ENCODE results near the gene LRRC8D. TPM values are rescaled to one million over a fixed set of nuclear protein-coding genes. Genes with fewer than 3 reads are reported as not detected.
"Not testable (repeated sequence)": the region's sequence is repeated elsewhere in the genome, so short reads cannot be mapped to it uniquely, and the experiment has no call there.

Gene LRRC8D
- total RNA-seq, 4 donors from 2014 or later = 4.7 to 8.5 (median 6.5) TPM

DNA sequence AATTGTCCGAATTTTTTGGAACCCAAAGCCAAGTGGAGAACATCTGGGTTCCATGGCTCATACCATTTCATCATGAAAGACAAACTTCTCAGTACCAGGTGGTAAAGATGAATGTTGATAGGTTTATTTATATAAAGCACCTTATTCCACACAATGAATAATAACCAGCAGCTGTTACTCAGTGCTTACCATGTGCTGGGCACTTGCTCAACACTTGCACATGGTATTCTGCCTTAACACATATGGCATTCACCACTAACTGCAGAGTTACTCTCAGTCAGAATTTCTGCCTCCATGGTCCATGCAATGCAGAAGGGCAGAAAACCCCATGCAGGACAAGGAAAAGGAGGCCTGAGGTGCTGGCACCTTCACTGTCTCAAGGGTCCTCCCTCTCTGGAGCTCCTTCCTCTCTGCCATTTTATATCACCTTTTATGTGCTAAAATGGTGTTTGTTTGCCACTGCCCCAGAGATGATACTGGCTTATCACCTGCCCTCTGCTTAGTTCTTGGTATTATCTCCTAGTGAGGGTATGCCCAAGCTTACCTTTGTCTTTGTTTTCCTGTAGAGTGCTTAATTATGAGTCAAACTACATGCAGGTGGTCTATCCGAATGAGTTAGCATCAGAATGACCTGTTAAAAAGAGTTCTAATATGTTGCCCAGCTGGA lies 97.4 kb downstream of the LRRC8D start:
- ATAC-seq = no peak
- H3K4me3 ChIP-seq = no peak overlapping the region
- WGBS, 2 donors (ENCODE audit: low coverage in 1 of 2) = 69 to 89% methylated on average over 2 of the region's 2 CpGs
- no peak for TF ChIP-seq POLR2AphosphoS5 (IDR thresholded peaks at IDR 0.05)
- no peak for TF ChIP-seq POLR2A (IDR thresholded peaks at IDR 0.05)
- TF ChIP-seq EP300 (IDR thresholded peaks at IDR 0.05) = no peak
- TF ChIP-seq, protein P1, sequence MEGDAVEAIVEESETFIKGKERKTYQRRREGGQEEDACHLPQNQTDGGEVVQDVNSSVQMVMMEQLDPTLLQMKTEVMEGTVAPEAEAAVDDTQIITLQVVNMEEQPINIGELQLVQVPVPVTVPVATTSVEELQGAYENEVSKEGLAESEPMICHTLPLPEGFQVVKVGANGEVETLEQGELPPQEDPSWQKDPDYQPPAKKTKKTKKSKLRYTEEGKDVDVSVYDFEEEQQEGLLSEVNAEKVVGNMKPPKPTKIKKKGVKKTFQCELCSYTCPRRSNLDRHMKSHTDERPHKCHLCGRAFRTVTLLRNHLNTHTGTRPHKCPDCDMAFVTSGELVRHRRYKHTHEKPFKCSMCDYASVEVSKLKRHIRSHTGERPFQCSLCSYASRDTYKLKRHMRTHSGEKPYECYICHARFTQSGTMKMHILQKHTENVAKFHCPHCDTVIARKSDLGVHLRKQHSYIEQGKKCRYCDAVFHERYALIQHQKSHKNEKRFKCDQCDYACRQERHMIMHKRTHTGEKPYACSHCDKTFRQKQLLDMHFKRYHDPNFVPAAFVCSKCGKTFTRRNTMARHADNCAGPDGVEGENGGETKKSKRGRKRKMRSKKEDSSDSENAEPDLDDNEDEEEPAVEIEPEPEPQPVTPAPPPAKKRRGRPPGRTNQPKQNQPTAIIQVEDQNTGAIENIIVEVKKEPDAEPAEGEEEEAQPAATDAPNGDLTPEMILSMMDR (IDR thresholded peaks at IDR 0.05) = no peak
- H3K27me3 ChIP-seq = no peaks in the 10 kb centered on the region
- H3K9me3 ChIP-seq = no peaks in the 10 kb centered on the region
- peaks cover 0 to 13% (median 0%) of the 10 kb centered on the region in 3 donors for H3K4me1 ChIP-seq
- no peak overlapping the region for H3K27ac ChIP-seq
- no peaks in the 10 kb centered on the region for H3K36me3 ChIP-seq

DNA sequence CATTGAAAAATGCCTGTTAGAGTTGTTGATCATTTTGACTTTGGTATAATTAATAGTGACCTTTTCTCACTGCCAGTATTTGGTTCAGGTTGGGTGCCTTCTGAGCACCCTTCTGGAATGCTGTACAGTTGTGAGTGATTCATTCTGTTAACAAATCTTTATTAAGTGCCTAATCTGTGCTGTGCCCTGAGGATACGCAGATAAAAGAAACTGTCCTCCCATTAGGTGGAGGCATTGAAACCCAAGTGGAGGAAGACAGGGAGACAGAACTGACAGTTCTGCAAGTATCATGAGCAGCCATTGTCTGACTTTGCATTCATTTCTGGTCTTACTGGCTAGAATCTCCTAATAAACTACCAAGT lies 97.9 kb downstream of the LRRC8D start:
- ATAC-seq = no peak
- 50 to 88% methylated on average over 1 of the region's 1 CpG for WGBS, 2 donors (ENCODE audit: low coverage in 1 of 2)
- TF ChIP-seq POLR2A (IDR thresholded peaks at IDR 0.05) = no peak
- no peak for TF ChIP-seq EP300 (IDR thresholded peaks at IDR 0.05)
- TF ChIP-seq, protein P1 (IDR thresholded peaks at IDR 0.05) = no peak
- no peak for TF ChIP-seq POLR2AphosphoS5 (IDR thresholded peaks at IDR 0.05)

DNA sequence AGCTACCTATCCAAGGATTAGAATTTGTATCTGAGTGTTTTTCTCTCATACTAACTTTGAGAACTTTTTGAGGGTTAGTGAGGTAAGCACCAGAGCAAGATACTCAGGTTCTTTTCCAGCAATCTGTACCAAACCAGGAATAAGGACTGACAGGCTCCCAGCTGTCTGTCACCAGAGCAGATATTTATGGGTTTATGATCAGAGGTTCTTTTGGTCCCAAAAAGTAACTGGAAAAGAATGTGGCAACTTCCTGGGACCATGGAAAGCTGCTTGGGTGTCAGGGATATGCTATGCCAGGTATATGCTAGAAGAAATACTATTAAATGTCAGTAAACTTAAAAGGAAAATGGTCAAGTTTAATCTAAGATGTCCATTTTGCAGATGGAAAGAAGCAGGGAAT lies 98.3 kb downstream of the LRRC8D start:
- no peak for ATAC-seq
- H3K9me3 ChIP-seq = no peaks in the 10 kb centered on the region
- TF ChIP-seq EP300 (IDR thresholded peaks at IDR 0.05) (no peak), POLR2A (IDR thresholded peaks at IDR 0.05) (no peak), POLR2AphosphoS5 (IDR thresholded peaks at IDR 0.05) (no peak)
- TF ChIP-seq, protein P1 (IDR thresholded peaks at IDR 0.05) = no peak
- H3K4me3 ChIP-seq = no peak overlapping the region
- H3K27me3 ChIP-seq = no peaks in the 10 kb centered on the region
- no peaks in the 10 kb centered on the region for H3K36me3 ChIP-seq
- H3K4me1 ChIP-seq = peaks cover 0 to 11% (median 0%) of the 10 kb centered on the region in 3 donors
- H3K27ac ChIP-seq = no peak overlapping the region

More for the DNA sequence above, 97.9 kb downstream of the LRRC8D start:
- Histone ChIP-seq H3K9me3 (no peaks in the 10 kb centered on the region), H3K27me3 (no peaks in the 10 kb centered on the region), H3K4me1 (peaks cover 0 to 11% (median 0%) of the 10 kb centered on the region in 3 donors), H3K36me3 (no peaks in the 10 kb centered on the region), H3K4me3 (no peak overlapping the region), H3K27ac (no peak overlapping the region)

DNA sequence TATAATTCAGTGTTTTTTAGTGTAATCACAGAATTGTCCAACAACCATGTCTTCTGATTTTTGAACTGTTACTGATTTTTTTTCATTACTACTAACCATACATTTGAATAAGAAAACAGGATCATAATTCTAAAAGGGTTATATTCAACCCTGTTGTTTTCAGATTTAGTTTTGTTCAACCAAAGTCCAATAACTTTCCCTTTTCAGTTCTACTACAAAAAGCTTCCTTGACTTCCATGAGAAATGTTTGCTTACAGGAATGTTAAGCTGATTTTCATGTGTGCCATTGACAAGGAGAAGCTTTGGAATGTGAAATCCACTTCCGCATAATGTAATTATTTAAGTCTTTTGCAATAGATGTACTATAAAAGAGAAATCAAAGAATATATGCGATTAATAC lies 102.1 kb downstream of the LRRC8D start:
- Histone ChIP-seq H3K4me3 (no peak overlapping the region), H3K27ac (no peak overlapping the region), H3K4me1 (peaks cover 0 to 11% (median 0%) of the 10 kb centered on the region in 3 donors), H3K9me3 (no peaks in the 10 kb centered on the region), H3K36me3 (no peaks in the 10 kb centered on the region), H3K27me3 (no peaks in the 10 kb centered on the region)
- 93 to 100% methylated on average over 2 of the region's 2 CpGs for WGBS, 2 donors (ENCODE audit: low coverage in 1 of 2)
- ATAC-seq = no peak
- TF ChIP-seq POLR2A (IDR thresholded peaks at IDR 0.05) = no peak
- TF ChIP-seq POLR2AphosphoS5 (IDR thresholded peaks at IDR 0.05) = no peak

DNA sequence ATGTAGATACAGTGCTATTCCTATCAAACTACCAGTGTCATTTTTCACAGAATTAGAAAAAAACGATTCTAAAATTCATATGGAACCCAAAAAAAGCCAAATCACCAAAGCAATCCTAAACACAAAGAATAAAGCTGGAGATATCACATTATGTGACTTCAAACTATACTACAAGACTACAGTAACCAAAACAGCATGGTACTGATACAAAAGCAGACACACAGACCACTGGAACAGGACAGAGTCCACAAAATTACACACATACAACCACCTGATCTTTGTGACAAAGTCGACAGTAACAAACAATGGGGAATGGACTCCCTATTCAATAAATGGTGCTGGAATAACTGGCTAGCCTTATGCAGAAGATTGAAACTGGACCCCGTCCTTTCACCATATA lies 102.7 kb downstream of the LRRC8D start:
- H3K4me3 ChIP-seq = no peak overlapping the region
- no peak overlapping the region for H3K27ac ChIP-seq
- no peaks in the 10 kb centered on the region for H3K36me3 ChIP-seq
- 97 to 100% methylated on average over 1 to 3 of the region's 3 CpGs for WGBS, 2 donors (ENCODE audit: low coverage in 1 of 2)
- no peak for ATAC-seq
- H3K9me3 ChIP-seq = no peaks in the 10 kb centered on the region
- TF ChIP-seq POLR2AphosphoS5 (IDR thresholded peaks at IDR 0.05) = no peak
- TF ChIP-seq, protein P1 (IDR thresholded peaks at IDR 0.05) = no peak
- H3K4me1 ChIP-seq = peaks cover 0 to 7% (median 0%) of the 10 kb centered on the region in 3 donors
- H3K27me3 ChIP-seq = no peaks in the 10 kb centered on the region

DNA sequence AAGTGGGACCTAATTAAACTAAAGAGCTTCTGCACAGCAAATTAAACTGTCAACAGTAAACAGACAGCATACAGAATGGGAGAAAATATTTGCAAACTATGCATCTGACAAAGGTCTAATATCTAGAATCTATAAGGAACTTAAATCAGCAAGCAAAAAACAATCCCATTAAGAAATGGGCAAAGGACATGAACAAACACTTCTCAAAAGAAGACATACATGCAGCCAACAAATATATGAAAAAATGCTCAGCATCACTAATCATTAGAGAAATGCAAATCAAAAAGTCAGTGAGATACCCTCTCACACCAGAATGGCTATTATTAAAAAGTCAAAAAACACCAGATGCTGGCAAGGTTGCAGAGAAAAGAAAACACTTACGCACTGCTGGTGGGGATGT lies 103.2 kb downstream of the LRRC8D start:
- H3K4me3 ChIP-seq, ATAC-seq, H3K27ac ChIP-seq, H3K9me3 ChIP-seq, H3K36me3 ChIP-seq, H3K4me1 ChIP-seq, H3K27me3 ChIP-seq: not testable (repeated sequence)
- 93% methylated on average over 1 of the region's 1 CpG; no CpG with 5 or more reads in 1 of the 2 donors for WGBS, 2 donors (ENCODE audit: low coverage in 1 of 2)
